ENCODE data around the gene NAV2.

The NAV2 gene

DNA sequence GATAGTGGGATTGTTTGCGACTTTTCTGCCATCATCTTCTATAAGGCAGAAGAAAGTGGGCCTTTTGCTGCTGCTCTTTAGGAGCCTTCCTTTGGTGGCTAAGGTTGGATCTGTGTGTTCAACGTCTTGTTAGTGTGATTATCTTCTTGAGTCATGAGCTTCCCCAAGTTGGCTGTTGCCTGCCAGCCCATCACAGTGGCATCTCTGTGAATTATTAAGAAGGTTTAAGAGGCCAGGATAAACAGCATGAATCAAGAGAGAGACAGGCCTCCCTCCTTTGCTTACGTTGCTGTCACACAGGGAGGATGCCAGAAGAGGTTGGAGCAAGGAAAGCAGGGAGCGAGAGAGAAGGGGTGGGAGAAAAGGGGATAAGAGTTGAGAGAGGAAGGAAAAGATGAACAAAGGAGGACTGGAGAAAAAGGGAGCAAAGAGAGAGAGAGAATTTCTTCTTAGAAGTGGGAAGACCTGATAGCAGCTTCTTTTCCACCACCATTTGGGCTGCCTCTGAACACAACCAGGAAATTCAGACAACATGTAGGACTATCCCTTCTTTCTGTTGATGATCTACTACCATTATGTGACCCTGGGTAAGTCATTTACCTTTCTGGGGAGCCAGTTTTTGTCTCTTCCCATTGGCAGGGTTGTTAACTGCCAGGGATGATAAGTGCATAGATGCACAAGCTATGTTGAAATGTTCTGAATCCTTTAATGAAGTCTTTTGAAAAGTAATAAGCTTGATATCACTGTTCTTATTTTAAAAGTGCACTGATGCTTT, 126.5 kb downstream of the NAV2 start:
- H3K4me3 ChIP-seq (ENCODE audit: low read depth, low read length): no peak overlapping the region
- no peak for DNase-seq (ENCODE audit: low read depth)
- TF ChIP-seq, protein P1, sequence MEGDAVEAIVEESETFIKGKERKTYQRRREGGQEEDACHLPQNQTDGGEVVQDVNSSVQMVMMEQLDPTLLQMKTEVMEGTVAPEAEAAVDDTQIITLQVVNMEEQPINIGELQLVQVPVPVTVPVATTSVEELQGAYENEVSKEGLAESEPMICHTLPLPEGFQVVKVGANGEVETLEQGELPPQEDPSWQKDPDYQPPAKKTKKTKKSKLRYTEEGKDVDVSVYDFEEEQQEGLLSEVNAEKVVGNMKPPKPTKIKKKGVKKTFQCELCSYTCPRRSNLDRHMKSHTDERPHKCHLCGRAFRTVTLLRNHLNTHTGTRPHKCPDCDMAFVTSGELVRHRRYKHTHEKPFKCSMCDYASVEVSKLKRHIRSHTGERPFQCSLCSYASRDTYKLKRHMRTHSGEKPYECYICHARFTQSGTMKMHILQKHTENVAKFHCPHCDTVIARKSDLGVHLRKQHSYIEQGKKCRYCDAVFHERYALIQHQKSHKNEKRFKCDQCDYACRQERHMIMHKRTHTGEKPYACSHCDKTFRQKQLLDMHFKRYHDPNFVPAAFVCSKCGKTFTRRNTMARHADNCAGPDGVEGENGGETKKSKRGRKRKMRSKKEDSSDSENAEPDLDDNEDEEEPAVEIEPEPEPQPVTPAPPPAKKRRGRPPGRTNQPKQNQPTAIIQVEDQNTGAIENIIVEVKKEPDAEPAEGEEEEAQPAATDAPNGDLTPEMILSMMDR (IDR thresholded peaks at IDR 0.05; ENCODE audit: insufficient read depth, low read depth, low read length, missing control alignments): no peak

DNA sequence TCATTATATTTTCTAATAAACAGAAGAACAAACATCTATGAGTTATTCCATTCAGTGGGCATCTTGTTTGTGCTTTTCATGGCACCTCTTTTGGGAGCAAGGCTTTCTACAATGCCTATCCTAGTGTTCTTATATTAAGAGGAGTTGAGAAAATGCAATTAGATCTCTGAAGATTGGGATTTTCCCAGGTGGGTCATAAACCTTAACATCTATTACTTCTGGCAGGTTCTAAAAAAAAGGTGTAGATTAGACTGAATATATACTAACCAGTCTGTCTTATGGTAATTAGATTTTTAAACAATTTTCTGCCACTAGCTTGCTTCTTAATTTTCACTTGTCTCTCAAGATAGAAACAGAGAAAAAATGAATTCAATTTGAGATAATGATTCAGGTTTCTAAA, 128.3 kb downstream of the NAV2 start:
- no peak for DNase-seq (ENCODE audit: low read depth)
- TF ChIP-seq, protein P1 (IDR thresholded peaks at IDR 0.05; ENCODE audit: insufficient read depth, low read depth, low read length, missing control alignments): no peak
- no peak overlapping the region for H3K4me3 ChIP-seq (ENCODE audit: low read depth, low read length)

DNA sequence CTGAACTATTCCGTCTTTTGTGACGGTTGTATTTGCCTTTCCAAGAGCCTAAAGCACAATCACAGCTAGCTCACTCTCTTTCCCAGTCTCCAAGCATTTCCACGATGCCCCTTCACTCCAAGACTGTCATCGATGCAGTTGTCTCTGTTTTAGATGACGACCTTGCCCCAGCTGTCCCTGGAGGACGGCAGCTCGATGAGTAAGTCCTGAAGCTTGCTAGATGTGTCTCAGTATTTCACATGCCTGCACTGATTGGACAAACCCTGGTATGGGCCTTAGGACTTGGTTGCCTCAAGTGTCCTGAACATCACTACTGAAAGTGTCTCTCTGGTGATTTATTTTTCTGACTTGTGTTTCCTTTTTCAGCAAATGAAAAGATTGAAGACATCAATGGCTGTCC, 129.9 kb downstream of the NAV2 start:
- no peak for DNase-seq (ENCODE audit: low read depth)
- H3K4me3 ChIP-seq (ENCODE audit: low read depth, low read length): no peak overlapping the region
- TF ChIP-seq, protein P1 (IDR thresholded peaks at IDR 0.05; ENCODE audit: insufficient read depth, low read depth, low read length, missing control alignments): no peak

DNA sequence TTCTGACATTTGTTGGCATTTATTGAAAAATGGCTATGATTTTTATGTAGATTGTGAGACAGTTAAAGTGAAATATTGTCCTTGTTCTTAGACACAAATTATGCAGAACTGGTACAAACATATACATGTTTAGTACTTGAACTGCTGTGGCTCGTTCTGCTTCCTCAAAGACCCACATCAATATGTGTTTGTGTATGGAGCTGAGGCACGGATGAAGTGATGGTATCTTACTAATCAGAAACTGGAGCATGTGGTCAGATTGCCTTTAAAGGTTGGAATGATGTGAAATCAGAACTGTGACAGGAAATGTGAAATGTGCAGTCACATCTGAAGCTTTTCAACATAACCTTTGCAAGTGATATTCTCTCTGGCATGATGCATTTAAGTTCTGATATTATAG, 130.4 kb downstream of the NAV2 start:
- TF ChIP-seq, protein P1 (IDR thresholded peaks at IDR 0.05; ENCODE audit: insufficient read depth, low read depth, low read length, missing control alignments): no peak
- DNase-seq (ENCODE audit: low read depth): peak; percentile 4
- no peak overlapping the region for H3K4me3 ChIP-seq (ENCODE audit: low read depth, low read length)

DNA sequence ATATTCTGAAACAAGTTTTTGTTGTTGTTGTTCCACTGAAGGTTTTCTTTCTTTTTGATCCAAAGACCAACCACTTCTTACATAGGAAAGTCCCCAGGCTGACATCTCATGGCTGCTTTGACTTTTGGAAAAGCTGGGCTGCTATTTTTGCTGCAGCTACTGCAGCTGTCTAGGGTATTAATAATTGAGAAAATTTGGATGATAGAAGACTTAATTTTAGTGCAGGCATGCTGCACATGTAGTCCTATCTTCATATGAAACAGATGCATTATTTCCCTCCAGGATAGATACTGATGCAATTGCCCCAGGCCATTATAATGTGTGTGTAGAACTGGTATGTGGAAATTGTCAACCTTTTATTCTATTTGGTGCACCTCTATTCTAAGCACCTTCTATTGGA, 131.4 kb downstream of the NAV2 start:
- DNase-seq (ENCODE audit: low read depth): no peak
- no peak overlapping the region for H3K4me3 ChIP-seq (ENCODE audit: low read depth, low read length)
- TF ChIP-seq, protein P1 (IDR thresholded peaks at IDR 0.05; ENCODE audit: insufficient read depth, low read depth, low read length, missing control alignments): no peak

DNA sequence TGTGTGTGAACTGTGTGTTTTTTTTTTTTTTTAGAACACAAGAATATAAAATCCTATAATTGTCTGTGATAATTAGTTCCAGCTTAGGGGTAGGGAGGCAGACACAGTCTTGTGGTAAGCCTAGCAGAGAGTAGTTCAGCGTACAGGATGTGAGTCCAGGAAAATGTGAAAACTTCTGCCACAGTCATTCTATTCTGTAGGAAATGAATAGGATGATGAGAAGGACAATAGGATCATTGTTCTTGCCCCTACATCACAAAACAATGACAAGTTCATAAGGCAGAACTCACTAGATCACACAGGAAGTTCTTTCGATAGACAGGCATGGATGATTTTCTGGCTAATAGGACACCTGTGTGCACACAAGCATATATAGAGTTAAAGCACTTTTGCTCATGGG, 132.2 kb downstream of the NAV2 start:
- TF ChIP-seq, protein P1 (IDR thresholded peaks at IDR 0.05; ENCODE audit: insufficient read depth, low read depth, low read length, missing control alignments): no peak
- no peak for DNase-seq (ENCODE audit: low read depth)
- H3K4me3 ChIP-seq (ENCODE audit: low read depth, low read length): no peak overlapping the region

DNA sequence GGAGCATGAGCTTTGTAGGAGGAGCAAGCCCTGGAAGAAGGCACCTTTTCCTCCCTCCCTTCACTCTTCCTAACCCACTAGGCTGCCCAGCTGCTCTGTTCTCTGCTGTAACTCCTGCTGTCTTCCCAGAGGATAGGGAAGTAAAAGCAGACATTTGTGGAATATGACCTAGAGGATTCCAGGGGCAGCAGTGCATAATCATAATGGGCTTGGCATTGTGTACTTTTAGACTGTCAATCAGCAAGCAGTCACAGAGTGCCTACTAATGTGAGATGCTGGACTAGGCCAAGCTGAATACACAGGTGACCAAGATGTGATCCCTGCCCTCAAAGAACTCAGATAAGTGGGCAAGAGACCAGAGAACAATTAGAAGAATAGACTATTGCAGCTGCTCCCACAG, 133.0 kb downstream of the NAV2 start:
- no peak for DNase-seq (ENCODE audit: low read depth)
- no peak overlapping the region for H3K4me3 ChIP-seq (ENCODE audit: low read depth, low read length)
- TF ChIP-seq, protein P1 (IDR thresholded peaks at IDR 0.05; ENCODE audit: insufficient read depth, low read depth, low read length, missing control alignments): no peak
